A549 (cell line): Measurements from ENCODE around the gene EFHC1.

Experiments
- BHLHE40 ChIP-seq: IDR thresholded peaks from 2 replicates; pipeline ENCODE4 v1.6.1; 2012; ENCODE audit warnings: low read depth, low read length, inconsistent platforms
- CTCF ChIP-seq: fragments of >200 bp; sonication (Bioruptor Twin); formaldehyde crosslinking; IDR thresholded peaks from 3 replicates; pipeline ENCODE4 v1.5.1; 2016
- MAX ChIP-seq: IDR thresholded peaks from 2 replicates; pipeline ENCODE4 v1.6.1; 2012
- POLR2A ChIP-seq: IDR thresholded peaks from 2 replicates; pipeline ENCODE4 v1.6.1; 2012; ENCODE audit warnings: mild to moderate bottlenecking, low read length

GRCh38 chr6:52435345-52435744 lies 15.2 kb downstream of the EFHC1 start:
- no peak for TF ChIP-seq MAX
- TF ChIP-seq CTCF, result no peak
- no peak for TF ChIP-seq POLR2A
- TF ChIP-seq BHLHE40, result no peak
